OCI-LY3 (cell line): ENCODE results near the gene TMEM39B.
"Not testable (repeated sequence)": the region's sequence is repeated elsewhere in the genome, so short reads cannot be mapped to it uniquely, and the experiment has no call there.

Source experiments
- CTCF ChIP-seq: fragments of 200-600, 300-600 bp; sonication (generic); IDR thresholded peaks from 2 replicates; pipeline ENCODE4 v1.5.1; 2014; ENCODE audit warnings: antibody characterized with exemption, low read length, low read depth
- EZH2phosphoT487 ChIP-seq: fragments of 200-600 bp; shearing (Covaris generic); IDR thresholded peaks from 2 replicates; pipeline ENCODE4 v1.6.1; 2018; ENCODE audit warnings: antibody characterized with exemption, mixed run types, low read depth

GRCh38 chr1:32133950-32134280 lies 61.2 kb downstream of the TMEM39B start:
- not testable (repeated sequence) for TF ChIP-seq CTCF, EZH2phosphoT487
